DND-41 (cell line): ENCODE results near the gene ACSF3.

Source experiments
- ATAC-seq: fragments of 200-7000 bp; cut with Tn5 transposase; 3 replicates; pipeline ENCODE4 v1.9.1; 2021; ENCODE audit warnings: low read depth; ENCODE audit not compliant: insufficient read depth
- DNase-seq: peaks from one replicate; pipeline ENCODE4 v3.0.0-alpha.2; 2020
- H2AFZ ChIP-seq: 2 replicates; pipeline ENCODE4 v1.6.0; 2012; ENCODE audit warnings: low read depth, low read length
- H3K27ac ChIP-seq: 2 replicates; pipeline ENCODE4 v1.5.1; 2012; ENCODE audit warnings: low read length, inconsistent platforms
- H3K27me3 ChIP-seq: fragments of 200-600 bp; sonication (generic); 2 replicates; pipeline ENCODE4 v1.6.0; 2012; ENCODE audit warnings: low read length, mild to moderate bottlenecking, inconsistent platforms; ENCODE audit not compliant: insufficient read depth, poor library complexity
- H3K36me3 ChIP-seq: 2 replicates; pipeline ENCODE4 v1.5.1; 2012; ENCODE audit warnings: low read length, inconsistent platforms; ENCODE audit not compliant: insufficient read depth
- H3K4me1 ChIP-seq: 2 replicates; pipeline ENCODE4 v1.5.1; 2012; ENCODE audit warnings: mild to moderate bottlenecking, low read length; ENCODE audit not compliant: insufficient read depth
- H3K4me2 ChIP-seq: 2 replicates; pipeline ENCODE4 v1.6.0; 2012; ENCODE audit warnings: mild to moderate bottlenecking, moderate library complexity, low read length, inconsistent platforms; ENCODE audit not compliant: insufficient read depth
- H3K4me3 ChIP-seq, 2 experiments: fragments of 200-600 bp in 1 of 2; shearing (Covaris generic) in 1 of 2; 2 replicates each; pipeline ENCODE4 v1.5.1; 2012 to 2016; ENCODE audit warnings: inconsistent platforms in 2 of 2, low read length in 2 of 2, mild to moderate bottlenecking in 2 of 2, low read depth in 1 of 2, moderate library complexity in 1 of 2
- H3K79me2 ChIP-seq: 2 replicates; pipeline ENCODE4 v1.6.0; 2012; ENCODE audit warnings: low read length, inconsistent platforms; ENCODE audit not compliant: insufficient read depth
- H3K9ac ChIP-seq: 2 replicates; pipeline ENCODE4 v1.6.0; 2012; ENCODE audit warnings: low read depth, mild to moderate bottlenecking, inconsistent platforms, low read length, moderate library complexity
- H3K9me3 ChIP-seq: 2 replicates; pipeline ENCODE4 v1.5.1; 2012; ENCODE audit warnings: low read length, moderate library complexity, mild to moderate bottlenecking, inconsistent platforms; ENCODE audit not compliant: insufficient read depth, severe bottlenecking
- H4K20me1 ChIP-seq: 2 replicates; pipeline ENCODE4 v1.6.0; 2012; ENCODE audit warnings: low read length; ENCODE audit not compliant: insufficient read depth
- CTCF ChIP-seq: IDR thresholded peaks from 2 replicates; pipeline ENCODE4 v1.5.1; 2012; ENCODE audit warnings: borderline replicate concordance, low read length, moderate library complexity, mild to moderate bottlenecking; ENCODE audit not compliant: poor library complexity, severe bottlenecking; ENCODE audit errors: extremely low read depth
- EZH2 ChIP-seq: IDR thresholded peaks from 3 replicates; pipeline ENCODE4 v1.6.1; 2012; ENCODE audit warnings: borderline replicate concordance, low read depth, mild to moderate bottlenecking, moderate library complexity, low read length, inconsistent platforms; ENCODE audit not compliant: severe bottlenecking

Gene ACSF3

GRCh38 chr16:89201439-89202377 is 108.1 kb downstream of the ACSF3 start:
- TF ChIP-seq EZH2, result no peak
- no peak for TF ChIP-seq CTCF
- H3K9me3 ChIP-seq, result no peaks in the 10 kb centered on the region
- no peaks in the 10 kb centered on the region for H3K79me2 ChIP-seq
- no peak overlapping the region for H2AFZ ChIP-seq
- H3K4me3 ChIP-seq, result no peak overlapping the region
- no peak overlapping the region for H3K4me2 ChIP-seq
- ATAC-seq (no peak), DNase-seq (no peak)
- no peak overlapping the region for H3K27ac ChIP-seq
- no peaks in the 10 kb centered on the region for H3K4me1 ChIP-seq
- H3K27me3 ChIP-seq, result no peaks in the 10 kb centered on the region
- no peak overlapping the region for H3K9ac ChIP-seq
- H4K20me1 ChIP-seq, result 0 out of 2 replicates have a peak, but pooled peaks cover 3% of the 10 kb centered on the region
- H3K36me3 ChIP-seq, result no peaks in the 10 kb centered on the region

- ATAC-seq (no peak), DNase-seq (no peak)
- no peak overlapping the region for H2AFZ ChIP-seq
- H4K20me1 ChIP-seq, result 0 out of 2 replicates have a peak, but pooled peaks cover 3% of the 10 kb centered on the region
- H3K9ac ChIP-seq, result no peak overlapping the region
- TF ChIP-seq EZH2, result no peak
- TF ChIP-seq CTCF, result no peak
- no peaks in the 10 kb centered on the region for H3K79me2 ChIP-seq
- H3K4me3 ChIP-seq, result no peak overlapping the region
- no peak overlapping the region for H3K4me2 ChIP-seq
- no peaks in the 10 kb centered on the region for H3K27me3 ChIP-seq
- H3K27ac ChIP-seq, result no peak overlapping the region
- no peaks in the 10 kb centered on the region for H3K36me3 ChIP-seq
- no peaks in the 10 kb centered on the region for H3K9me3 ChIP-seq
- no peaks in the 10 kb centered on the region for H3K4me1 ChIP-seq
Measured at GRCh38 chr16:89202422-89203215, 109.0 kb downstream of the ACSF3 start.
